Measurements from ENCODE around the gene SPATA13.

The SPATA13 gene

GRCh38 chr13:24249624-24250023 is 89.1 kb downstream of the SPATA13 start:
- POLR2A ChIA-PET, result no interaction called here
- CTCF ChIA-PET, result no interaction called here

GRCh38 chr13:24250376-24251057 is 90.0 kb downstream of the SPATA13 start:
- Histone ChIP-seq H3K4me3 (ENCODE audit: low read depth, low read length) (no peak overlapping the region), H3K27ac (ENCODE audit: extremely low read depth, low read depth, low read length) (no peak overlapping the region), H3K4me1 (ENCODE audit: control insufficient read depth, insufficient read depth, low read length) (no peaks in the 10 kb centered on the region), H3K36me3 (ENCODE audit: control insufficient read depth in 2 of 2, insufficient read depth in 1 of 2, low read length in 2 of 2) (peaks cover 0 to 17% of the 10 kb centered on the region in 2 experiments; a peak in 1 of 3 replicates), H3K9me3 (ENCODE audit: control insufficient read depth, insufficient read depth, low read depth, low read length) (no peaks in the 10 kb centered on the region)
- CTCF ChIA-PET, result no interaction called here
- POLR2A ChIA-PET, result no interaction called here
- TF ChIP-seq ZBTB44 (tag by site-specific recombination; IDR thresholded peaks at IDR 0.05) (no peak), HOXD13 (CRISPR knock-in tag; IDR thresholded peaks at IDR 0.05; ENCODE audit: borderline replicate concordance) (no peak), PBX3 (CRISPR knock-in tag; IDR thresholded peaks at IDR 0.05) (no peak), ZNF280D (tag by site-specific recombination; IDR thresholded peaks at IDR 0.05) (no peak)

More at GRCh38 chr13:24249624-24250023, 89.1 kb downstream of the SPATA13 start:
- no peak overlapping the region for H3K4me3 ChIP-seq (ENCODE audit: low read depth, low read length)
- H3K4me1 ChIP-seq (ENCODE audit: control insufficient read depth, insufficient read depth, low read length), result no peaks in the 10 kb centered on the region
- TF ChIP-seq ZSCAN23 (tag by site-specific recombination; IDR thresholded peaks at IDR 0.05), result no peak
- no peak for TF ChIP-seq ZNF157 (tag by site-specific recombination; IDR thresholded peaks at IDR 0.05)
- TF ChIP-seq KLF8 (tag by site-specific recombination; IDR thresholded peaks at IDR 0.05), result no peak
- no peak for TF ChIP-seq ZNF214 (tag by site-specific recombination; IDR thresholded peaks at IDR 0.05; ENCODE audit: borderline replicate concordance)
- TF ChIP-seq ZNF747 (tag by site-specific recombination; IDR thresholded peaks at IDR 0.05), result no peak
- no peak for TF ChIP-seq ZNF473 (tag by site-specific recombination; IDR thresholded peaks at IDR 0.05)
- no peak for TF ChIP-seq ZNF354C (tag by site-specific recombination; IDR thresholded peaks at IDR 0.05; ENCODE audit: borderline replicate concordance, low read depth)
- TF ChIP-seq ZNF280D (tag by site-specific recombination; IDR thresholded peaks at IDR 0.05), result no peak
- TF ChIP-seq SCRT1 (tag by site-specific recombination; IDR thresholded peaks at IDR 0.05; ENCODE audit: borderline replicate concordance), result no peak
- no peak for TF ChIP-seq ZBTB21 (tag by site-specific recombination; IDR thresholded peaks at IDR 0.05)
- no peak for TF ChIP-seq ZNF843 (tag by site-specific recombination; IDR thresholded peaks at IDR 0.05)
- no peak for TF ChIP-seq ZNF175 (tag by site-specific recombination; IDR thresholded peaks at IDR 0.05)
- TF ChIP-seq, protein P1, sequence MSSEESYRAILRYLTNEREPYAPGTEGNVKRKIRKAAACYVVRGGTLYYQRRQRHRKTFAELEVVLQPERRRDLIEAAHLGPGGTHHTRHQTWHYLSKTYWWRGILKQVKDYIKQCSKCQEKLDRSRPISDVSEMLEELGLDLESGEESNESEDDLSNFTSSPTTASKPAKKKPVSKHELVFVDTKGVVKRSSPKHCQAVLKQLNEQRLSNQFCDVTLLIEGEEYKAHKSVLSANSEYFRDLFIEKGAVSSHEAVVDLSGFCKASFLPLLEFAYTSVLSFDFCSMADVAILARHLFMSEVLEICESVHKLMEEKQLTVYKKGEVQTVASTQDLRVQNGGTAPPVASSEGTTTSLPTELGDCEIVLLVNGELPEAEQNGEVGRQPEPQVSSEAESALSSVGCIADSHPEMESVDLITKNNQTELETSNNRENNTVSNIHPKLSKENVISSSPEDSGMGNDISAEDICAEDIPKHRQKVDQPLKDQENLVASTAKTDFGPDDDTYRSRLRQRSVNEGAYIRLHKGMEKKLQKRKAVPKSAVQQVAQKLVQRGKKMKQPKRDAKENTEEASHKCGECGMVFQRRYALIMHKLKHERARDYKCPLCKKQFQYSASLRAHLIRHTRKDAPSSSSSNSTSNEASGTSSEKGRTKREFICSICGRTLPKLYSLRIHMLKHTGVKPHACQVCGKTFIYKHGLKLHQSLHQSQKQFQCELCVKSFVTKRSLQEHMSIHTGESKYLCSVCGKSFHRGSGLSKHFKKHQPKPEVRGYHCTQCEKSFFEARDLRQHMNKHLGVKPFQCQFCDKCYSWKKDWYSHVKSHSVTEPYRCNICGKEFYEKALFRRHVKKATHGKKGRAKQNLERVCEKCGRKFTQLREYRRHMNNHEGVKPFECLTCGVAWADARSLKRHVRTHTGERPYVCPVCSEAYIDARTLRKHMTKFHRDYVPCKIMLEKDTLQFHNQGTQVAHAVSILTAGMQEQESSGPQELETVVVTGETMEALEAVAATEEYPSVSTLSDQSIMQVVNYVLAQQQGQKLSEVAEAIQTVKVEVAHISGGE (tag by site-specific recombination; conservative IDR thresholded peaks at IDR 0.05; ENCODE audit: low read depth), result no peak
- TF ChIP-seq BCL11B (tag by site-specific recombination; IDR thresholded peaks at IDR 0.05; ENCODE audit: low read depth), result no peak
- TF ChIP-seq, protein P2, sequence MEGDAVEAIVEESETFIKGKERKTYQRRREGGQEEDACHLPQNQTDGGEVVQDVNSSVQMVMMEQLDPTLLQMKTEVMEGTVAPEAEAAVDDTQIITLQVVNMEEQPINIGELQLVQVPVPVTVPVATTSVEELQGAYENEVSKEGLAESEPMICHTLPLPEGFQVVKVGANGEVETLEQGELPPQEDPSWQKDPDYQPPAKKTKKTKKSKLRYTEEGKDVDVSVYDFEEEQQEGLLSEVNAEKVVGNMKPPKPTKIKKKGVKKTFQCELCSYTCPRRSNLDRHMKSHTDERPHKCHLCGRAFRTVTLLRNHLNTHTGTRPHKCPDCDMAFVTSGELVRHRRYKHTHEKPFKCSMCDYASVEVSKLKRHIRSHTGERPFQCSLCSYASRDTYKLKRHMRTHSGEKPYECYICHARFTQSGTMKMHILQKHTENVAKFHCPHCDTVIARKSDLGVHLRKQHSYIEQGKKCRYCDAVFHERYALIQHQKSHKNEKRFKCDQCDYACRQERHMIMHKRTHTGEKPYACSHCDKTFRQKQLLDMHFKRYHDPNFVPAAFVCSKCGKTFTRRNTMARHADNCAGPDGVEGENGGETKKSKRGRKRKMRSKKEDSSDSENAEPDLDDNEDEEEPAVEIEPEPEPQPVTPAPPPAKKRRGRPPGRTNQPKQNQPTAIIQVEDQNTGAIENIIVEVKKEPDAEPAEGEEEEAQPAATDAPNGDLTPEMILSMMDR (tag by site-specific recombination; IDR thresholded peaks at IDR 0.05), result no peak
- no peak for TF ChIP-seq ZBTB20 (tag by site-specific recombination; IDR thresholded peaks at IDR 0.05)
- TF ChIP-seq ZNF266 (tag by site-specific recombination; IDR thresholded peaks at IDR 0.05; ENCODE audit: low read depth), result no peak
- TF ChIP-seq ZBTB1 (tag by site-specific recombination; IDR thresholded peaks at IDR 0.05), result no peak
- no peak for TF ChIP-seq ZNF394 (tag by site-specific recombination; IDR thresholded peaks at IDR 0.05; ENCODE audit: borderline replicate concordance)
- H3K9me3 ChIP-seq (ENCODE audit: control insufficient read depth, insufficient read depth, low read depth, low read length), result no peaks in the 10 kb centered on the region
- H3K36me3 ChIP-seq (ENCODE audit: control insufficient read depth in 2 of 2, insufficient read depth in 1 of 2, low read length in 2 of 2), result peaks cover 0 to 8% of the 10 kb centered on the region in 2 experiments; a peak in 1 of 3 replicates
- H3K27ac ChIP-seq (ENCODE audit: extremely low read depth, low read depth, low read length), result no peak overlapping the region

Measured in HEK293 (cell line).